Measurements from ENCODE around the gene KCNK10. TPM values are rescaled to one million over a fixed set of nuclear protein-coding genes. Genes with fewer than 3 reads are reported as not detected.

Gene KCNK10
- total RNA-seq, 4 donors from 2014 or later = 0.04 to 0.08 TPM; not detected in 2

DNA sequence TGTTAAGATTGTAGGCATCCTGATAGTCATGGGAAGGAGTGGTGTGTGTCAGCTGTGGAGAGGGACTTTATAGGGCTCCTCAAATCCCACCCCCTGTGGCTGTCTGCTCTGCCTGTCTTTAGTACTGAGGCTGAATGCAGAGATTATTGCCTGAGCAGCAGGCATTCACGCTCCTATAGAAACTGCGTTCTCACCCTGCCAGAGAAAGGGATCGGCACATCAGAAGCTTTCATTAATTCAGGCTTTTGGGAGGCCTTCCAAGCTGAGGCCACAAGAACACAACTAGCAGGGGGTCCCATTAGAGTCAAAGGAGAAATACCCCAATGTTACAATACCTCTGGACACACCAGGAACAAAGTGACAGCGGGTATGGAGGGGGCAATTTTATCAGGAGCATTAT lies 12.6 kb downstream of the KCNK10 start:
- no peak for DNase-seq (ENCODE audit: low spot score in 2 of 2)
- no peak overlapping the region for H3K27ac ChIP-seq
- H3K9me3 ChIP-seq = no peaks in the 10 kb centered on the region
- H3K4me1 ChIP-seq = no peaks in the 10 kb centered on the region
- TF ChIP-seq EP300 (IDR thresholded peaks at IDR 0.05) (no peak), POLR2AphosphoS5 (IDR thresholded peaks at IDR 0.05) (no peak), POLR2A (IDR thresholded peaks at IDR 0.05) (no peak)
- TF ChIP-seq, protein P1, sequence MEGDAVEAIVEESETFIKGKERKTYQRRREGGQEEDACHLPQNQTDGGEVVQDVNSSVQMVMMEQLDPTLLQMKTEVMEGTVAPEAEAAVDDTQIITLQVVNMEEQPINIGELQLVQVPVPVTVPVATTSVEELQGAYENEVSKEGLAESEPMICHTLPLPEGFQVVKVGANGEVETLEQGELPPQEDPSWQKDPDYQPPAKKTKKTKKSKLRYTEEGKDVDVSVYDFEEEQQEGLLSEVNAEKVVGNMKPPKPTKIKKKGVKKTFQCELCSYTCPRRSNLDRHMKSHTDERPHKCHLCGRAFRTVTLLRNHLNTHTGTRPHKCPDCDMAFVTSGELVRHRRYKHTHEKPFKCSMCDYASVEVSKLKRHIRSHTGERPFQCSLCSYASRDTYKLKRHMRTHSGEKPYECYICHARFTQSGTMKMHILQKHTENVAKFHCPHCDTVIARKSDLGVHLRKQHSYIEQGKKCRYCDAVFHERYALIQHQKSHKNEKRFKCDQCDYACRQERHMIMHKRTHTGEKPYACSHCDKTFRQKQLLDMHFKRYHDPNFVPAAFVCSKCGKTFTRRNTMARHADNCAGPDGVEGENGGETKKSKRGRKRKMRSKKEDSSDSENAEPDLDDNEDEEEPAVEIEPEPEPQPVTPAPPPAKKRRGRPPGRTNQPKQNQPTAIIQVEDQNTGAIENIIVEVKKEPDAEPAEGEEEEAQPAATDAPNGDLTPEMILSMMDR (IDR thresholded peaks at IDR 0.05) = no peak
- no peaks in the 10 kb centered on the region for H3K27me3 ChIP-seq
- H3K4me3 ChIP-seq = no peak overlapping the region
- no peaks in the 10 kb centered on the region for H3K36me3 ChIP-seq
- 50% methylated on average over 4 of the region's 4 CpGs for WGBS

DNA sequence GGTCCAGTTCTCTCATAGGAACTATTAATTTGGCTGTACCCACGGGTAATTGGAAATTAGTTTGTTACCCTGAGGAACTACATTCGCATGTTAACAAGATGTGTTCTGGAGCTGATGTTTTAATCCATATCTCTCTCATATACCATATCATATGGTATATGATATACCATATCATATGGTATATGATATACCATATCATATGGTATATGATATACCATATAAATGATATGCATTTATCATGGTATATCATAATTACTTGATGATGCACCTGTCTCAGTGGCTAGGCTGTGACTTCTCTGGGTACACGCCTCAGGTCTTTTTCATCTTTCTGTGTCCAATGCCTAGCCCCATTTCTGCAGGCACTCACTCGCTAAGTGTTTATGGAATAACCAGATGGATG lies 13.0 kb downstream of the KCNK10 start:
- Histone ChIP-seq H3K27ac (no peak overlapping the region), H3K27me3 (no peaks in the 10 kb centered on the region), H3K4me1 (no peaks in the 10 kb centered on the region), H3K9me3 (no peaks in the 10 kb centered on the region), H3K4me3 (no peak overlapping the region), H3K36me3 (no peaks in the 10 kb centered on the region)
- no peak for TF ChIP-seq EP300 (IDR thresholded peaks at IDR 0.05)
- no peak for TF ChIP-seq POLR2AphosphoS5 (IDR thresholded peaks at IDR 0.05)
- TF ChIP-seq, protein P1 (IDR thresholded peaks at IDR 0.05) = no peak
- TF ChIP-seq POLR2A (IDR thresholded peaks at IDR 0.05) = no peak
- 75% methylated on average over 4 of the region's 4 CpGs for WGBS
- DNase-seq (ENCODE audit: low spot score in 2 of 2) = no peak

DNA sequence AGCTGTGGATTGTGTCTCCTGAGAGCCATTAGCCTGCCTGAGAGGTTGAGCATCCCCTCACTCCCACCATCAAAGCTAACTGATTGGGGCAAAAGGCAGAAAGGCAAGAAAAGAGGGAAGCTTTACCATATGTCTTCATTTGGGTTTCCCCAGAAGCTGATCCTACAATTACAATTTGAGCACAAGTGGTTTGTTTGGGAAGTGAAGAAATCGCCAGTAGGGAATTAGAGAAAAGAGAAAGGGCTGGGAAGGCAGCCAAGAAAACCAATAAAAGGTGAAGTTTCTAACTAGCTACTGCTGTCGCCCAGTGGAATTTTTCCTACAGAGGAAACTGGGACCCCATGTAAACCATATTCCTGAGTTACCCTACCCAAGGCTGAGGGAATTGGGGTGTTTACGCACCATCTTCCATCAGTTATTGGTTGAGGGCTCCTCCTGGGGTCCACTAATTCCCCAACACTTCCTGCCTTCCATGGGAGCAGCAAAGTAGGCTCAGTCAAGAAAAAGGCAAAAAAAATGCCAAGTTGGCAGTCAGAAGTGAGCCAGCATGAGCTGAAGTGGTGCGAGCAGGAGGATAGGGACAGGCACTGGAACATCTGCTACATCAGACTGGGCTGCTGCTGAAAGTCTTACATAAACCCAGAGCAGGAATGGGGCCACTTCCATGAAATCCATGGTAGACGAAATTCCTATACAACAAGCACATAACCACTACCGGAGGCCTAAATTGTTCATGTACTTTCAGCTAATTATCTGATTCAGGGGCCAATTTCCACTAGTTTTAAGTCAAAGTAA lies 17.3 kb downstream of the KCNK10 start:
- Histone ChIP-seq H3K36me3 (no peaks in the 10 kb centered on the region), H3K4me1 (no peaks in the 10 kb centered on the region), H3K27me3 (no peaks in the 10 kb centered on the region), H3K9me3 (no peaks in the 10 kb centered on the region), H3K27ac (no peak overlapping the region), H3K4me3 (no peak overlapping the region)
- WGBS = 65% methylated on average over 6 of the region's 6 CpGs
- no peak for TF ChIP-seq POLR2AphosphoS5 (IDR thresholded peaks at IDR 0.05)
- TF ChIP-seq EP300 (IDR thresholded peaks at IDR 0.05) = no peak
- TF ChIP-seq, protein P1 (IDR thresholded peaks at IDR 0.05) = no peak
- DNase-seq (ENCODE audit: low spot score in 2 of 2) = no peak

DNA sequence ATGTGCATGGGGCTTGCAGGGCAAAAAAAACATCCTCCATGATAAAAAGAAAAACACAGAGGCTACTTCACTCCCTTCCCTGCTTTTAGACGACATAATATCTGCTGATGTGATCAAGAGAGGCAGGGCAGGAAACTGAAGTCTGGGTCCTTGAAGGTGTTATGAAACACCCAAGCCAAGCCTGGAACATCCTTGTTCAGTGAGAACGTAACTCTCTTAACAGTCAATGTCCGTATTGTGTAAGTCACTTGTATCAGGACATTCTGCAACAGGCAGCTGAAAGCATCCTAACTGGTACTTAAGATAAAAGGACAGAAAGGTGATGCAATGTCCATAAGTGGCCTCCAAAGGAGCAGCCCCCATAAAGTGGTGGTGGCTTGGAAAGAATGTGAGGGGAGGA lies 20.0 kb downstream of the KCNK10 start:
- 89% methylated on average over 3 of the region's 3 CpGs for WGBS
- Histone ChIP-seq H3K4me3 (no peak overlapping the region), H3K36me3 (no peaks in the 10 kb centered on the region)

DNA sequence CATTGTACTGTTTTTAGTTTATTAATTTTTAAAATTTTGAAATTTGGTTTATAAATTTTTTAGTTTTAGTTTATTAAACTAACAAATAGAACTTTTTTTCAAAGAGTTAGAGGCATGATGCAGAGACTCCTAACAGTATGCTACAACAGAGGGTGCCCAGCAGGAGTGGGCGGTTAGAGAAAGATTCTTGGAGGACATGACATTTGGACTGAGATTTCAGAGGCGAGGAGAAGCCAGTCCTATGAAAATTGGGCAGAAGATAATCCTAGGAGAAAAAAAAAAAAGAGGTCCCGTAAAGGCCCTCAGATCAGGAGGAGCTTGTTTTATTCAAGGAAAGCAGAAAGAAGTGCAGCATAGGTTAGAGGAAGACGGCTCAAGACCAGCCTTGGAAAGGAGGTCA lies 21.7 kb downstream of the KCNK10 start:
- H3K27ac ChIP-seq = no peak overlapping the region
- H3K36me3 ChIP-seq = no peaks in the 10 kb centered on the region
- DNase-seq (ENCODE audit: low spot score in 2 of 2) = no peak
- no peaks in the 10 kb centered on the region for H3K27me3 ChIP-seq
- TF ChIP-seq, protein P1 (IDR thresholded peaks at IDR 0.05) = no peak
- TF ChIP-seq POLR2A (IDR thresholded peaks at IDR 0.05) (no peak), POLR2AphosphoS5 (IDR thresholded peaks at IDR 0.05) (no peak), EP300 (IDR thresholded peaks at IDR 0.05) (no peak)
- H3K4me3 ChIP-seq = no peak overlapping the region
- 81% methylated on average over 4 of the region's 4 CpGs for WGBS
- H3K4me1 ChIP-seq = no peaks in the 10 kb centered on the region
- H3K9me3 ChIP-seq = no peaks in the 10 kb centered on the region

More for the DNA sequence above, 20.0 kb downstream of the KCNK10 start:
- Histone ChIP-seq H3K4me1 (no peaks in the 10 kb centered on the region), H3K9me3 (no peaks in the 10 kb centered on the region), H3K27ac (no peak overlapping the region), H3K27me3 (no peaks in the 10 kb centered on the region)
- DNase-seq (ENCODE audit: low spot score in 2 of 2) = no peak
- TF ChIP-seq POLR2A (IDR thresholded peaks at IDR 0.05) (no peak), POLR2AphosphoS5 (IDR thresholded peaks at IDR 0.05) (no peak)

Data from suprapubic skin (tissue), 4 donors.